Measurements from ENCODE around the gene FBXL20.
"Not testable (repeated sequence)": the region's sequence is repeated elsewhere in the genome, so short reads cannot be mapped to it uniquely, and the experiment has no call there.

FBXL20 gene

DNA sequence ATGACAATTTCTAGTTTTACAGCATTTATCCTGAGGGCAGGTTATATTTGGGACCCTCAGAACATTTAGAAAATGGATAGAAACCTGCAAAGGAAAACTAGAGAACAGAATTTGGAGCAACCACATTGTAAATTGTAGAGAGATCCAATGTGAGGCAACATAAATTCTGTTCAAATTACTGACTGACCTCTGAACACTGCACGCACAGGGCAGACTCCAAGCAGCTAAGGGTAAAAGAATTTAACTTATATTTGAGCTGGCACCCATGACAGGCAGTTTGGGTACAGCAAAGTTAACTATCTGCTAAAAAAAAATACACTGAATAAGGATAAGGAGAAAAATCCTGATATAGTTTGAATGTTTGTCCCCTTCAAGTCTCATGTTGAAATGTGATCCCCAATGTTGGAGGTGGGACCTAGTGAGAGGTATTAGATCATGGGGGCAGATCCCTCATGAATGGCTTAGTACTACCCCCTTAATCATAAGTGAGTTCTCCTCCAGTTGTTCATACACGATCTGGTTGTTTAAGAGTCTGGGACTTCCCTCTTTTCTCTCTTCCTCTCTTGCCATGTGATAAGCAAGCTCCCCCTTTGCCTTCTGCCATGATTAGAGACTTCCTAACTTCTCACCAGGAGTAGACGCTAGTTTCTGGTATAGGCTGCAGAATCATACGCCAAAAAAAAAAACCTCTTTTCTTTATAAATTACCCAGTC, 75.7 kb downstream of the FBXL20 start:
- no peak for DNase-seq

DNA sequence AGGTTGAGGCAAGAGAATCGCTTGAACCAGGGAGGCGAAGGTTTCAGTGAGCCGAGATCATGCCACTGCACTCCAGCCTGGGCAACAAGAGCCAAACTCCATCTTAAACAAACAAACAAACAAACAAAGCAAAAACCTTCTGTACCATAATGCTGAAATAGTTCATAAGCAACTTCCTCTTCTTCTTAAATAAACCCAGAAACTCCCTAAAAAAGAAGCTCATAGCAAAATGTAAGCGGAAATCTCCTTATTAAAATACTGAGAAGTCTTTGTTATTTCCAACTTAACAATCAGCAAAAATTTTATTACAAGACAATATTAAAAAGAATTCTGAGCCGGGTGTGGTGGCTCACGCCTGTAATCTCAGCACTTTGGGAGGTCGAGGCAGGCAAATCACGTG, 82.8 kb downstream of the FBXL20 start:
- DNase-seq, result no peak

DNA sequence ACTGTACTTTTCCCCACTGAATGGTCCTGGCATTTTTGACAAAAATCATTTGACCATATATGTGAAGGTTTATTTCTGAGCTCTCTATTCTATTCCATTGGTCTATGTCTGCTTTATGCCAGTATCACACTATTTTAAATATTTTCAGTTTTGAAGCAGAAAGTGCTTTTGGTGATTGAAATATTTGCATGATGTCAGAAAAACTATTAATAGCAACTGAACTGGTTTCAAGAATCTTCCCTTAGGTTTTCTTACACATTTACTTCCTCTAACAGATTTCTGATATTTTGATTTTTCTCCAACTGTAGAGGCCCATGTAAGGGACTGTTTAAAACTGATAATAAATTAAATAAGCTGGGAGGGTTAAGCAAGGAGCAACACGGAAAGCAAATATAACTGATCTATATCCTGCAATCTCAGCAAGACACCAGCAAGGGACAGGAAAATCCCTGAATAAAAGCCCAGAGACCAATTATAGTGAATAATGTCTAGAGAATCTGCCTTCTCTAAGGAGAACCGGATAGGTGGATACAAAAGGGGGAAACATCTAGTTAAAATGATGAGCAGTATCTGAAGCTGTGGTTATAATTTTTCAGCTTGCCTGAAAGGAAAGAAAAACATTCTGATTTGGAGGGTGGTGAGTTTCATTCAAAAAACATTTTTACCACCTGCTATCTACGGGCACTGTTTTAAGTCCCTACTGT, 94.8 kb downstream of the FBXL20 start:
- DNase-seq, result no peak

DNA sequence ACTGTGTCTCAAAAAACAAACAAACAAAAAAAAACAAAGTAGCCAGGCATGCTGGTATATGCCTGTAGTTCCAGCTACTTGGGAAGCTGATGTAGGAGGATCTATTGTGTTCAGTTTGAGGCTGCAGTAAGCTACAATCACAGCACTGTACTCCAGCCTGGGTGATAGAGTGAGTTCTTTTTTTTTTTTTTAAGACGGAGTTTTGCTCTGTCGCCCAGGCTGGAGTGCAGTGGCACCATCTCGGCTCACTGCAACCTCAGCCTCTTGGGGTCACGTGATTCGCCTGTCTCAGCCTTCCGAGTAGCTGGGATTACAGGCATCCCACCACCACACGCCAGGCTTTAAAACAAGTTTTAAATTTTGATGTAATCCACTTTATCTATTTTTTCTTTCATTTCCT, 95.4 kb downstream of the FBXL20 start:
- DNase-seq, result no peak

DNA sequence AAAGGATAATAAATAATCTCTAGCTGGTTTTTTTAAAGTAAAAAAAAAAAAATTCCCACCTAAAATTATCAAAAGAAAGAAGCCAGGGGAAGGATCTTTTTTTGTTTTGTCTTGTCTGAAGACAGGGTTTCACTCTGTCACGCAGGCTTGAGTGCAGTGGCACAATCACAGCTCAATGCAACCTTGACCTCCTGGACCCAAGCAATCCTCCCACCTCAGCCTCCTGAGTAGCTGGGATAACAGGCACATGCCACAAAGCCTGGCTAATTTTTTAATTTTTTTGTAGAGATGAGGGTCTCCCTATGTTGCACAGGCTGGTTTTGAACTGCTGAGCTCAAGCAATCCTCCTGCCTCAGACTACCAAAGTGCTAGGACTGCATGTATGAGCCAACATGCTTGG, 97.2 kb downstream of the FBXL20 start:
- no peak for DNase-seq

DNA sequence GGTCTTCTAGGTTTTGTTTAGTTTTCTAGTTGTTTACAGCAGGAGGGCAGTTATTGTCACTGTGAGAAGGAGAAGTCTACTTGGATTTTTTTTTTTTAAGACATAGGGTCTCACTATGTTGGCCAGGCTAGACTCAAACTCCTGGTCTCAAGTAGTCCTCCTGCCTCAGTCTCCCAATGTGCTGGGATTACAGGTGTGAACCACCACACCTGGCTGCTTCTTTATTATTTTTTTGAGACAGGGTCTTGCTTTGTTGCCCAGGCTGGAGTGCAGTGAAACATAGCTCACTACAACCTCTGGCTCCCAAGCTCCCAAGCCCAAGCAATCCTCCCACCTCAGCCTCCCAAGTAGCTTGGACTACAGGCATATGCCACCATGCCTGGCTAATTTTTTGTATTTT, 107.4 kb downstream of the FBXL20 start:
- DNase-seq, result no peak

DNA sequence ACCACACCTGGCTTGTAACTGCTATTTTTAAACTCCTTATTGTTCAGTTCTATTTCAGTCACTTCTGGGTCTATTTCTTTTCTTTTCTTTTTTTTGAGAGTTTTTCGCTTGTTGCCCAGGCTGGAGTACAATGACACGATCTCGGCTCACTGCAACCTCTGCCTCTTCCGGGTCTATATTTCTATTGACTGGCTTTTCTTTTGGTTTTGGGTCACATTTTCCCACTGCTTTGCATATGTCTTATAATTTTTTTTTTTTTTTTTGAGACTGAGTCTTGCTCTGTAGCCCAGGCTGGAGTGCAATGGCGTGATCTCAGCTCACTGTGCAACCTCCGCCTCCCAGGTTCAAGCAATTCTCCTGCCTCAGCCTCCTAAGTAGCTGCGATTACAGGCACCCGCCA, 108.9 kb downstream of the FBXL20 start:
- not testable (repeated sequence) for DNase-seq

DNA sequence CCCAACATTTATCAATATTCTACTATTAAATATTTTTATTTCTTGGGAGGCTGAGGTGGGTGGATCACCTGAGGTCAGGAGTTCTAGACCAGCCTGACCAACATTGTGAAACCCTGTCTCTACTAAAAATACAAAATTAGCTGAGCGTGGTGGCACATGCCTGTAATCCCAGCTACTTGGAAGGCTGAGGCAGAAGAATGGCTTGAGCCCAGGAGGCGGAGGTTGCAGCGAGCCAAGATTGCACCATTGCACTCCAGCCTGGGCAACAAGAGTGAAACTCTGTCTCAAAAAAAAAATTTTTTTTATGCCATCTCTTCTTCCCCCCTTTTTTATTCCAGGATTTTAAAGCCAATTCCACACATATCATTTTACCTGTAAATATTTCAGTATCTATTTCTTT, 114.9 kb downstream of the FBXL20 start:
- not testable (repeated sequence) for DNase-seq

DNA sequence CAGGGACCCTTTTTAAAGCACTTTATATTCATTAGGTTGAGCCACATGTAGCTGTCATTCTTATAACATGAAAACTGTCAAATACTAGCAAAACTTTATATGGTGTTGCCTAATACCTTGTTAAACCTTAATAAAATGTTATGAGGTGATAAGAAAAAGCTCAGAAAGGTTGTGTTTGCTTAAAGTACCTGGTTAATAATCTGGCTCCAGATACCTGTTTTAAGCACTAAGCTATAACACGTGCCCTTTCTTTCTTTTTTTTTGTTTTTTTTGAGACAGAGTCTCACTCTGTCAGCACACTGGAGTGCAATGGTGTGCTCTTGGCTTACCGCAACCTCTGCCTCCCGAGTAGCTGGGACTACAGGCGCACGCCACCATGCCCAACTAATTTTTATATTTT, 116.7 kb downstream of the FBXL20 start:
- DNase-seq, result no peak

DNA sequence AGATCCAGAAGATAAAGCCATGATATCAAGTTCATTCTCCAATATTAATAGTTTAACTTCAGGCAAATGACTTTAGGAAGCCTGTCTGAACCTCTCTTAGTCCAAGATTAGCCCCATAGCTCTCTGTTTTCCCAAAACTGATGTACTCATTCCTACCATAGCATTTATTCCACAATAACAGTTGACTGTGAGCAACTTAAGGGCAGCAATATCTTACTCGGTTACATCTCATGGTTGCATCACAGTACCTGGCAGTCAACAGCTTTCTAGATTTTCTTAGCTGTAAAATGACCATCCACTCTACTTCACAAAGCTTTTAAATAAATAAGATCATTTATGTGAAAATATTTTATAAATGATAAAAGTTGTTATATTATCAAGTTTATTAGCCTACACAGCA, 117.5 kb downstream of the FBXL20 start:
- no peak for DNase-seq

DNA sequence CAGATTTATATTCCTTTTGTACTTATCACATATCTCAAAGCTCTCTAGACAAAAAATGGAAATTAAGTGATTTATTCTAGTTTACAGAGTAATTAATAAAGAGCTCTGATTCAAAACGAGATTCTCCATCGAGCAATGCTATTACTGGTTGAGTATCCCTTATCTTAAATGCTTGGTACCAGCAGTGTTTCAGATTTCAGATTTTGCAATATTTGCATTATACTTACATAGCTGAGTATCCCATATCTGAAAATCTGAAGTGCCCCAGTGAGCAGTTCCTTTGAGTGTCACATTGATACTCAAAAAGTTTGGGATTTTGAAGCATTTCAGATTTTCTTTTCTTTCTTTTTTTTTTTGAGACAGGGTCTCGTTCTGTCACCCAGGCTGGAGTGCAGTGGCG, 118.3 kb downstream of the FBXL20 start:
- no peak for DNase-seq

DNA sequence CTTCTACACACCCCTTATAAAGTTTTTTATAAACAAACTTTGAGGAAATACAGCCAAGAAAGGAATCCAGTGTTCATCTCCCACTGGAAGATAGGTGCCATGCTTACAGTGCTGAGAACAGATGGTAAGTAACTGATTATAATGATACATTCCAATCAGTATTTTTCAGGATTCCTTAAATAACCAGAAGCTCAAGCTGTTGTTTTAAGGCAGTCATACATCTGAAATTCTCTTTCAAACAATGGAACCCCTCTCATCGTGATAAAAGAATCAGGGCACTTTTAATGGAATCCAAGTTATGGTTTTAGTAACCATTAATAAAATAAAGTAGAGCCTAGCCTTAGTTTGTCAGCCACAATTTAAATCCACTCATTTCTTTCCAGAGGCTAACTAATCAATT, 119.6 kb downstream of the FBXL20 start:
- DNase-seq, result no peak

DNA sequence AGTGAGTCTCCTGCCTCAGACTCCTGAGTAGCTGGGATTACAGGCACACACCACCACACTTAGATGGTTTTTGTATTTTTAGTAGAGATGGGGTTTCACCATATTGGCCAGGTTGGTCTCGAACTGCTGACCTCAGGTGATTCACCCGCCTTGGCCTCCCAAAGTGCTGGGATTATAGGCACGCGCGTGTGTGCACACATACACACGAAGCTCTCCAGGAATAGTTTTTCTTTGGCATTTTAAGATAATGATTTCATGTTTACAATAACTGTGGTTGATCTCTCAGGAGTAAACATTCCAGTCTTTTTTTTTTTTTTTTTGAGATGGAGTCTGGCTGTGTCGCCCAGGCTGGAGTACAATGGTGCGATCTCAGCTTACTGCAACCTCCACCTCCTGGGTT, 123.2 kb downstream of the FBXL20 start:
- DNase-seq, result not testable (repeated sequence)

DNA sequence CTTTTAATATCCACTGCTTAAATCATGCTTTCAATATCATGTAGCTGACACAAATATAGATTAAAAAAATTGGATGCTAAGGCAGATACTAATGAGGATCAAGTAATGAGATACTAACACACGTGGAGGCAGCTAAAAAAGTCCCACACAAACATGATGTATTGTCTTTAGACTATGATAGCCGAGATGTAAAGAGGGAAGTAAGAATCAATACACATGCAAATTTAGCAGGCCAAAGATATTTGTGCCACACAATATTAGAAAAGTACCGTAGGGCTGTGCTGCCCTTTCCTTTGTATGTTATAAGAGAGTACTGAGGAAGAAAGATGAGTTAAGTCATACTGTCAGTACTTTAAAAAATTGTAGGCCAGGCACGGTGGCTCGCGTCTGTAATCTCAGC, 124.3 kb downstream of the FBXL20 start:
- no peak for DNase-seq

DNA sequence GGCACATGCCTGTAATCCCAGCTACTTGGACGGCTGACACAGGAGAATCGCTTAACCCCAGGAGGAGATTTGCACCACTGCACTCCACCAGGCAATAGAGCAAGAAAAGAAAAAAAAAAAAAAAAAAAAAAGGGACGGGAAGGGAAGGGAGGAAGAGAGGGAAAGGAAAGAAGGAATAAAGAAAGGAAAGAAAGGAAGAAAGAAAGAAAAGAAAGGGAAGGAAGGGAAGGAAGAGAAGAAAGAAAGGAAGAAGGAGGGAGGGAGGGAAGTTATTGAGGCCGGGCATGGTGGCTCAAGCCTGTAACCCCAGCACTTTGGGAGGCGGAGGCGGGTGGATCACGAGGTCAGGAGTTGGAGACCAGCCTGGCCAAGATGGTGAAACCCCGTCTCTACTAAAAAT, 125.3 kb downstream of the FBXL20 start:
- no peak for DNase-seq

DNA sequence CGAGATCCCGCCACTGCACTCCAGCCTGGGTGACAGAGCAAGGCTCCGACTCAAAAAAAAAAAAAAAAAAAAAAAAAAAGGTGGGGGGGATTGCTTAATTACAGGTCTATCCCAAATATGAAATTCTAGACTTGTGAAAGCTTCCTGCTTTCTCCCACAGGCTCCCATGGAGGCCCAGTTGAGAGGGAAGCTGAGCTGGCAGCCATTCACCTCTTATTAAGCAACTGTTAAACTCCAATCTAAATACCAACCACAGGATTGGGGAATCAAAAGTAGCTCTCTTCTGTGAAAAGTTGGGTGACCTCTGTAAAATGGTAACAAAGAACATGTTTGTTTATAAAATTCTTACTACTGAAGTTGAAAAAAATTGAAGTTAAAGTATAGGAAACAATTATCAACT, 129.9 kb downstream of the FBXL20 start:
- no peak for DNase-seq

DNA sequence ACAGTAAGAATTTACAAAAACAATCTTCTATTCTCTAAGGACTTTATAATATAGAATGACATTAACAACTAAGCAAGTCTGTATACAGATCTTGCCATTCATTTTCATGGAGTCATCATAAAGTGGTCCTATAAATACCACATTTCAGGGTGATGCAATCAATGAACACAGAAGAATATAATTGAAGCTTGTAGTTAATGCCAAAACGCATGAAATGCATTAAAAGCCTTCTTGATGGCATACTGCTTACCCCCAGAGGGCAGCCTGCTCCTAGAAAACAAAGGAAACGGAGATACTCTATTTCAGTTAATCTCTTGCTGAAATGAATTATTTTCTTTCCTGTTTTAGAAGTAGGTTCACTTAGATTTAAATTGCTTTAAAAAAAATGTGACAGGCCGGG, 130.5 kb downstream of the FBXL20 start:
- no peak for DNase-seq

DNA sequence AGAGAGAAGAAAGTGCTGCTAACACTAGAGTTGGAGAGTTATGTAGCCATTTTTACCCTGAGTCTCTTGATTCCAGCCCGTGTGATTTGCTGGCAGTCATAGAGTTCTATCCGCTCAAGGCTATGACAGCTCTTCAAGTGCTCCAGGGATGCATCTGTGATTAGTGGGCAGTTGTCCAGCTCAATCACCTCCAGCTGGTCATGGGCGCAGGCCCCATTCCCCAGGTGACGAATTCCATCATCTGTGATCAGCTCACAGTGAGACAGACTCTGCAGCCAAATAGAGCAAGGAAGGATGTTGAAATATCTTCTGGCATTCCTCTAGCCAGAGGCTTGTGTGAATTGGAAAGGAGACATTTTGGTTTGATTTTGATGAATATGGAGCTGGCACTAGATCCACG, 137.3 kb downstream of the FBXL20 start:
- no peak for DNase-seq

DNA sequence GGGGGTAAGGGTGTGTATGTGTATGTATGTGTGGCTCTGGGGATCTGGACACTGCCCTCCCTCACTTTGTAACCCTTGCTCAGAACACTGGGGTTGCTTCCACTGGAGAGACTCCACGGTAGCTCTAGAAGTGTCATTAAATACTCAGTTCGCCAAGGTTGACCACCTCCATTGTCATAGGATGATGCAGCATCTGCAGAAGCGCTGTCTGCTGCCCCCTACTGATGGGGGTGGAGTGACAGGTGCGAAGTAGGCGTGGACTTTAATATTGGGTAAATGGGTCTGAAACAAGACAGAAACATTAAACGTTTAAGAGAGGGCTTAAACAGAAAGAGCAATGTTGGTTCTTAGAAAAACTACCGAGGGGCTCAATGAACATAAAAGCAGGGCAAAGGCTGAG, 140.1 kb downstream of the FBXL20 start:
- peak; percentile 72 for DNase-seq

DNA sequence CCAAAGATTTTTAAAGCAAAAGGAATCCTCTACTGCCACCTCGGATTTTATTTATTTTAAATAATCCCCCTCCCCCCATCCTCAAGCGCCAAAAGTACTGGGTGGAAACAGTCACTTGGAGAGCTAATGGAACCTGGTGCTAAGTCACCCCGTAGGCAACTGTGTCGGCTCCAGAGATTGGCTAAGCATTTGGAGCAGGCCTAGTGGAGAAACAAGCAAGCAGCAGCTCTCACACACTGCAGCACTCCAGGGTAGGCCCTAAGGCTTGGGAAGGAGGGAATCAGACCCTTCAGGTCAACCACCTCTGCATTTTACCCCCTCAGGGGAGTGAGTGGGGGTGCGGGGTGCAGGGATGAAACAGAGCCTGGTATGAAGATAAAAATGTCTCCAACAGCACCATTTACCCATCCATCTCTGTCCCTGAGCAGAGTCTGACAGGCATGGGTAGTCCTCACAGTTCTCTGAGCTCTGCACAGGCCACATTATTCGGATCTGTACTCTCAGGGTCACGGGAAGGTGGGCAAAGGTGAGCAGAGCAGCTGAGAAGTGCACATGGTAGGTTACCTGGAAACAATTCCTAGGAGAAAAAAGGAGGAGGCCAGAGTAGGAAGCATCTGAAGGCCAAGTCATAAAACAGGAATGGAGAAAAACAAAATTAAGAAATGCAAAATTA, 148.5 kb downstream of the FBXL20 start:
- no peak for DNase-seq

DNA sequence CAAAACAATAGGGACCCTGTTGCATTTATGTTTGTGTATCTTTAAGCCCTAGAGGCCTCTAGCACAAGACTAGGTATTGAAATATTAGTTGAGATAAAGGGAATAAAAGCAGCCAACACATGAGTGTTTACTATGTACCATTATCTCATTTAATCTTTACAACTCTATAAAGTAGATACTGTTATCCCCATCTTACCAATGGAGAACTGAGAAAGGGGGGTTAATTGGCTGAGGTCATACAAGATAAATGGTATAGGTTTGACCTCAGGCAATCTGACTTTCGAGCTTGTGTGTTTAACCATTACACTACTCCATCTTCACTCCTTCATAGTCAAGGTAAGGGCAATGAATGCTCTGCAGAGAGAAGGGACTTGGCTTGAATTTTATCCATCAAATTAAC, 149.4 kb downstream of the FBXL20 start:
- no peak for DNase-seq

DNA sequence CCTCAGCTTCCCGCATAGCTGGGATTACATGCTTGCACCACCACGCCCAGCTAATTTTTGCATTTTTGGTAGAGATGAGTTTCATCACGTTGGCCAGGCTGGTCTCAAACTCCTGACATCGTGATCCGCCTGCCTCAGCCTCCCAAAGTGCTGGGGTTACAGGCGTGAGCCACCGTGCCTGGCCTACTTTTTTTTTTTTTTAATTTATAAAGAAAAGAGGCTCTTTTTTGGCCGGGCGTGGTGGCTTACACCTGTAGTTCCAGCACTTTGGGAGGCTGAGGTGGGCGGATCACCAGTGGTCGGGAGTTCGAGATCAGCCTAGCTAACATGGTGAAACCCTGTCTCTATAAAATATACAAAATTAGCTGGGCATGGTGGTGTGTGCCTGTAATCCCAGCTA, 151.3 kb downstream of the FBXL20 start:
- not testable (repeated sequence) for DNase-seq

DNA sequence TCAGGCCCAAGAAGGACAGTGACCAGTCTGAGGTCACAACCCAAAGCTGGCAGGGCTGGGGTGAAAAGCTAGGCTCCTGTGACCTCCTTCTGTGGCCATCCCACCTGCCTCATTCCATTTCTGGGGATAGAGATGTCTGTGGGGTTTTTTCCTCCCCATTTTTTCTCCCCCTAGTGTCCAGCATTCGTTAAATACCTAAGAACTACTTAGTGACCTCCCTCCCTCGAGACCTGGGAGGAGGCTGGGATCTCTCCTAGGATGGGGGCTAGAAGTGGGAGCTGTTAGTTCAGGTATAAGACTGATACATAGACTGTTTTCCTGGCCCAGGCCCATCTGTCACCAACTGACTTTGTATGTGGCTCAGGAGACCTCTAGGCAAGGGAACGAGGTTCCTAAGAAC, 155.2 kb downstream of the FBXL20 start:
- no peak for DNase-seq

Measured in activated effector memory CD4-positive, alpha-beta T cell treated with anti-CD3 and anti-CD28 coated beads, Interleukin-2, amount 50 U/mL, for 16 hours (primary cell).